Transverse colon (tissue), 4 donors: ENCODE results near the gene MLLT10.

Experiments used
- POLR2A ChIP-seq: fragments of 450-650 bp; IDR thresholded peaks from one replicate; pipeline ENCODE4 v1.6.1; 2016; ENCODE audit warnings: antibody characterized with exemption, mild to moderate bottlenecking, moderate library complexity
- POLR2AphosphoS5 ChIP-seq, 3 donors: sonication (generic); formaldehyde crosslinking; IDR thresholded peaks; one replicate each; pipeline ENCODE4 v1.6.1; 2016; ENCODE audit warnings: antibody characterized with exemption in 3 of 3
- TF ChIP-seq, protein P1 (sequence below), 5 experiments: fragments of 200-600 bp in 3 of 5; fragments of 450-650 bp in 2 of 5; sonication (generic) in 3 of 5; IDR thresholded peaks; 1 replicate in 2 of 5; 2 replicates in 3 of 5; pipeline ENCODE4 v1.5.1; 2016 to 2017; ENCODE audit warnings: antibody characterized with exemption in 5 of 5, inconsistent platforms in 3 of 5, mild to moderate bottlenecking in 2 of 5, moderate library complexity in 1 of 5

- TF ChIP-seq, protein P1, sequence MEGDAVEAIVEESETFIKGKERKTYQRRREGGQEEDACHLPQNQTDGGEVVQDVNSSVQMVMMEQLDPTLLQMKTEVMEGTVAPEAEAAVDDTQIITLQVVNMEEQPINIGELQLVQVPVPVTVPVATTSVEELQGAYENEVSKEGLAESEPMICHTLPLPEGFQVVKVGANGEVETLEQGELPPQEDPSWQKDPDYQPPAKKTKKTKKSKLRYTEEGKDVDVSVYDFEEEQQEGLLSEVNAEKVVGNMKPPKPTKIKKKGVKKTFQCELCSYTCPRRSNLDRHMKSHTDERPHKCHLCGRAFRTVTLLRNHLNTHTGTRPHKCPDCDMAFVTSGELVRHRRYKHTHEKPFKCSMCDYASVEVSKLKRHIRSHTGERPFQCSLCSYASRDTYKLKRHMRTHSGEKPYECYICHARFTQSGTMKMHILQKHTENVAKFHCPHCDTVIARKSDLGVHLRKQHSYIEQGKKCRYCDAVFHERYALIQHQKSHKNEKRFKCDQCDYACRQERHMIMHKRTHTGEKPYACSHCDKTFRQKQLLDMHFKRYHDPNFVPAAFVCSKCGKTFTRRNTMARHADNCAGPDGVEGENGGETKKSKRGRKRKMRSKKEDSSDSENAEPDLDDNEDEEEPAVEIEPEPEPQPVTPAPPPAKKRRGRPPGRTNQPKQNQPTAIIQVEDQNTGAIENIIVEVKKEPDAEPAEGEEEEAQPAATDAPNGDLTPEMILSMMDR (IDR thresholded peaks at IDR 0.05) = no peak
- no peak for TF ChIP-seq POLR2A
- TF ChIP-seq POLR2AphosphoS5 (IDR thresholded peaks at IDR 0.05) = no peak
Observed at GRCh38 chr10:21737106-21737505, 203.1 kb downstream of the MLLT10 start.
